22Rv1 (cell line): ENCODE measurements around the gene GMIP.

ENCODE experiments used
- CTCF ChIP-seq: fragments of 450-650 bp; IDR thresholded peaks from 2 replicates; pipeline ENCODE4 v1.5.1; 2017; ENCODE audit warnings: mild to moderate bottlenecking
- ZFX ChIP-seq: fragments of 450-650 bp; IDR thresholded peaks from 2 replicates; pipeline ENCODE4 v1.6.1; 2017; ENCODE audit warnings: antibody characterized with exemption, borderline replicate concordance

- TF ChIP-seq CTCF = no peak
- no peak for TF ChIP-seq ZFX
Measured at GRCh38 chr19:19652482-19653295, 9.2 kb upstream of the GMIP start.
